AG08396 (cell line): Measurements from ENCODE around the gene FBXW8.

Experiments used
- DNase-seq: peaks from one replicate; pipeline ENCODE4 v3.0.0; 2012; ENCODE audit warnings: low spot score, mixed read lengths

Gene FBXW8

GRCh38 chr12:116955382-116956021 lies 44.8 kb downstream of the FBXW8 start:
- no peak for DNase-seq

DNA sequence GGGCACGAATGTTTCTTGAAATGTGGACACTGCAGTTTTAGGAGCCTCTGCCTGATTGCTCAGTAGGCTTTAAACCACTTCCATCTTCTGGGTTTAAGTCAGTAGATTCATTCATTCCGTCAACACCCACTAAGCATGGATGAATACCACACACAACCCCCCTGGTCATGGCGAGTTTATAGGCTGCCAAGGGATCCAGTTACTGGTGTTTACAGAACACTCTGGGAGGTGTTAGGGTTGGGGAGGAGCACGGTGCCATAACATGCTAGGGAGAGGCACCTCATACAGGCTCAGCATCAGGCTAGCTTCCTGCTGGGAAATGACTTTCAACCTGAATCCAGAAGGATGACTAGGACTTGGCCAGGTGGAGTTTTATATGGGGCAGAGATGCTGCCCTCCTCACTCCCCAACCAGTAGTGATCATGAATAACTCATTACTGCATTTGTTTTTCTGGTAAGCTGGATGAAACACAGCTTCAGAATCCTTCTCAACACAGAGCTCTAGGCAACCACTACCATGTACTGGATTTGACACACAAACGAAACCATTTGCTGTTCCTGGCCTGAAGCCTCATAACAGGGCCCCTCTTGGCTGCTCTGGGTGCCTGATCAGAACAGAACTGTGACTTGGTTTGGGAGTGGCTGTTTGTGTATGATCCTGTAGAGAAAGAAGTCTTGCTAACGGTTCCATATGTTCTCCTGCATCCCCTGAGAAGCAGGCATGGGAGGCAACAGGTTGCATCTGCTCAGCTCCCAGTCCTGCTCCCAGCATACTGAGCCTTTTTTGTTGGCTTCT lies 47.9 kb downstream of the FBXW8 start:
- DNase-seq, result no peak

DNA sequence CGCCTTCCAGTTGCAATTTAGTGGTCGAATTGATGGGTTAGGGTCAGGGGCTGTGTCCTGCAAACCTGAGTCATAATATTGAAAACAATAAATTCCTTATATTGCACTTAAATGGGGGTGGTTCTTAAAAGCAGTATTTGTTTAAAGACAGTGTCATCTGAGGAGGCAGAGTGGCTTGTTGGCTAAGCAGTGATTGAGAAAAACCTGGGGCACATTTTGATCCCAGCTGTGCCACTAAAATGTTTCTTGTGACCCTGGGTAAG lies 48.4 kb downstream of the FBXW8 start:
- no peak for DNase-seq

DNA sequence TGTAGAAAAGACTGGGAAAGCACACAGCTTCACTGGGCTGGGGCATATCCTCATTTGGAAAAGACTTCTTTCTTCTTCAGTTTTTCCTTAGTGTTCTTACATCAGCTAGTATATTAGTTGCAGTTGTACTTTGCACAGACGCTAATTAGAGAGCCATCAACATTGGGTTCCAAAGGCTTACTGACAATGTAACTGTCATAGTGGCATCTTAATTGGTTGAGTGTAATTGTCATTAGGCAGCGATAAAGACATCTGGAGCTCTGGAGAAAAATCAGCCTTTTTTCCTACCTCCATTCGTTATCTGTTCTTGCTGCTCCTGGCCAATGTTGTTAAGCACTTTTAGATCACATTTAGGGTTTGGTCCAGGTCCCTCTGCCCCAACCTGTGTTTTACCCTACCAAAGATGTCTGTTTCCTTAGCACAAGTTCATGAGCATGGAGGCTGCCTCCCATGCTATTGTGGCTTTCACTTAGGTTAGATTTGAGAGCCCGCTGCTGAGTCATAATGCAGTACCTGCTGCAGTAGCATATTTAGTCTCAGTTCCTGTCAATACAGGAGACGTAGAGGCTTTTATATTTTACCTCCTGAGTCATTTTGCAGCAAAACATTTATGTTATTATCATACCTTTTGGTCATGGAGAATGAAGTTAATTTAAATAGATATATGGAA lies 49.2 kb downstream of the FBXW8 start:
- no peak for DNase-seq

DNA sequence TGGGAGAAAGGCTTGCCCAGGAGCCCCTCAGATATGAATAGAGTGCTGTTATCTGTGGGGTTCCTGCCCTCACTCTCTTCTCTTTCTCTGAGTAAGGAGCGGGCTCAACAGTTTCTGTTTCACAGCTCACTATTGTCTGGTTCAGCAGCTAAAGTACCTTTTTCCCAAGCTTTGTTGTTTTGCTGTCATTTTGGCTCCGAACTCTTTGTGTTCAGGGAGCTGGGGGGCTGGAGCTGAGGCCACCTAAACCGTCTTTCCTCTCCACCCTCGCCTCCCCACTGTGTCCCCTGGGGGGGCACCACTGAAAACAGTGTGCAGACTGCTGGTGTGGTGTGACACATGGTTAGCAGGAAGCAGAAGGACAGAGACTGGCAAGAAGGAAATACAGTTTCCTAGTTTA lies 51.4 kb downstream of the FBXW8 start:
- DNase-seq, result no peak

GRCh38 chr12:116962783-116963356 lies 52.1 kb downstream of the FBXW8 start:
- no peak for DNase-seq

DNA sequence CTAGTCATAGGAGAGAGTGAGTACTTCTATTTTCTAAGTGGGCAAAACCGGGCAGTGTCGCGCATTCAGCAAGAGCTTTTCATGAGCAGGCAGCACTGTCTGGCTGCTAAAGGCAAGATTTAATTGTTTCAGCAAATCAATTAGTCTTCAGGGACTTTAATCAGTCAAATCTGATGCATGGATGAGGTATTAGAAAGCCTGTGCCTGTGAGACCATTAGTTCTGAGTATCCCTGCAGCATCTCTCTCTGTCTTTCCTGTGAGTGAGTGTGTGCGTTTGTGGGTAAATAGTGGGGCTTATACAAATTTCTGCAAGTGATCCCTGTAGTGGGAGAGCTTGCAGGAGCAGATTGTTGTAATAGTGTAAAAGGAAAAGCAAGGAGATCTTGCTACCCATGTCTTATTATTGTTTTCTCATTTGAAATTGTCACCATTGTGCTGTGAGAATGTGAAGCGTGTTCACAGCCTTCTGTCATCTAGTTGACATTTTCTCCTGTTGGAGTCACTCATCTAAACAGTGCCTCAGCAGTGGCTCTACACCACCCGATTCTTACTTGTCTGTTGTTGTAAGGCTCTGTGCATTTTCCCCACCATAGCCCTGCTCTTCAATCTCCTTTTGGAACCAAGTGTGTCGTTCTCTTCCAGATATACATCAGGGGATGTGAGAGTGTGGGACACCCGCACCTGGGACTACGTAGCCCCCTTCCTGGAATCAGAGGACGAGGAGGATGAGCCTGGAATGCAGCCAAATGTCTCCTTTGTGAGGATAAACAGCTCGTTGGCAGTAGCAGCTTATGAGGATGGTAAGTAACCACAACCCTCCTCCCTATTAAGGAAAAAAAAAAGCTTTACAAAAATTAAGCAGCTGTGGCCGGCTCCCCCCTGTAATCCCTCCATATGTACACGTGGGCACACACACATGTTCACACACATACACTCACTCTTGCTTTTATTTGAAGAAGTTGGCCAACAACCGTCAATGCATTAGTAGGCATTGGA lies 53.6 kb downstream of the FBXW8 start:
- no peak for DNase-seq

GRCh38 chr12:116968986-116969385 lies 58.2 kb downstream of the FBXW8 start:
- DNase-seq, result no peak

DNA sequence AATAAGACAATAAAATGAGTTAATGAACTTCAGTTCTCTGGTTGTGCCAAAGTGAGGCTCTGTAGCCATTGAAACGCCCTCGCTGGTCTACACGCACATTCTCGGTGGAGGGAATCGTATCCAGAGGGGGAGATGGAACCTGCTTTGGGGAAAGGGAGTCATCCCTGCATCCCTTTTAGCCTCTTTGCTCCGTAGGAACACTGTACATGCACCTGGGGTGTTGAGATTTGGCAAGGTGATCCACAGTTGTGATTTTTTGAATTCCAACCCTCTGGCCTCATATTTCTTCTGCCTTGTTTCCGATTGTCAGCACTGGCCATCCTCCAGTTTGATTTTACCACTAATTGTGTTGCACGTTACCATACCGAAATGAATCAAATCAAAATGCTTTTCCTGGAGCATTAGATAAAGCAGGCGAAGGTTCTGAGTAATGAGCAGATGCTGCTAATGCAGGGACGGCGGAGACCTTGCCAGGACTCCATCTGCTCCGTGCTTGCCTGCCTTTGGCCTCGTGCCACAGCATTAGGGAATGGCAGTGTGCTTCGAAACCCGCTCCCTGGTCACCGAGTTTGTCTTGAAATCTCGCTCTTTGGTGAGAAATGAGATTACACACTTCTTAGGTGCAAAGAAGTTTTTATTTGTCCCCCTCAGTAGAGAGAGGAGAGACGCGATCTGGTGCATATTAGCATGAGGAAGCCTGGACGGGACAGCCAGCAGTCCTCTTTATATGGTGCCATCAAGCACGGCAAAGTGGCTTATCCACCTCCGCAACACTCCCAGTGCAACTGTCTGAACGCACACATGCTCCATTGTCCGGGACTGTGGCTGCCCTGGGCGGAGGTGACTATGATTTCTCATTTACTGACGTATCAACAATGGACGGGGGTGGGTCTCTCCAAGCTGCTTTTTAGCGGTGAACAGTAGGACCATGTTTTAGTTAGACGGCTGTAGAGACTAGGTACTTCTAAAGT lies 59.1 kb downstream of the FBXW8 start:
- DNase-seq, result no peak

DNA sequence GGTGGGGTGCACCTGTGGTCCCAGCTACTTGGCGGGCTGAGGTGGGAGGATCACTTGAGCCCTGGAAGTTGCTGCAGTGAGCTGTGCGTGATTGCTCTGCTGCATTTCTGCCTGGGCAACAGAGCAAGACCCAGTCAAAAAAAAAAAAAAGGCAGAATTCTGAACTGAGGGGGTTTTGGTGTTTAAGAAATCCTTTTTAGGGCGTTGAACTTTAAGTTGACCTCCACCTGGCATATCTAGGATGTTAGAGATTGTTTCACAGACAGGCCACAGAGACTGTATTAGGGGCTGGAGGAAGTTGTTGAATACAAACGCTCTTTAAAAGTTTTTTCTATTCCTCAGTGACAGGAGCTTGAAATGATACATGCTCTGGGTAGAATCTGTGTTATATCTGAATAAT lies 60.5 kb downstream of the FBXW8 start:
- DNase-seq, result no peak

GRCh38 chr12:116975779-116976393 lies 65.1 kb downstream of the FBXW8 start:
- DNase-seq, result no peak

GRCh38 chr12:116977465-116978380 lies 67.0 kb downstream of the FBXW8 start:
- no peak for DNase-seq

- DNase-seq, result no peak
Measured at GRCh38 chr12:116978791-116979508, 68.2 kb downstream of the FBXW8 start.

DNA sequence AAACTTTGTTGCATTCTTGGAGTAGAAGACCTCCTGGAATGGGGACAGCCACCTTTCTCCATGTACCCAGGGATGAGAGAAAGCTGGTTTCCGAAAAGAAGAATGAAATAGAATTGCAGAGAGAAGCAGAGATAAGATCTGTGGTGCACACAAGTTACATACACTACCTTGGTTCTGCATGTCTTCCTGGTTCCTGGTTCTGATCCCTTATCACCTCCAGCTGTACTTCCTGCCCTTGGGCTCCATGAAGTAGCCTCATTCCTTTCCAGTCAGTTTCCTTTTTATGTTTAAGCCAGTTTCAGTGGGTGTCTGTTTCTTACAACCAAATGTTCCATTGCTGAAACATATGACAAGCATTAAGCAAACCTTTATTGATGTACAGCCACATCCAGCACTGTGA lies 69.3 kb downstream of the FBXW8 start:
- DNase-seq, result no peak

DNA sequence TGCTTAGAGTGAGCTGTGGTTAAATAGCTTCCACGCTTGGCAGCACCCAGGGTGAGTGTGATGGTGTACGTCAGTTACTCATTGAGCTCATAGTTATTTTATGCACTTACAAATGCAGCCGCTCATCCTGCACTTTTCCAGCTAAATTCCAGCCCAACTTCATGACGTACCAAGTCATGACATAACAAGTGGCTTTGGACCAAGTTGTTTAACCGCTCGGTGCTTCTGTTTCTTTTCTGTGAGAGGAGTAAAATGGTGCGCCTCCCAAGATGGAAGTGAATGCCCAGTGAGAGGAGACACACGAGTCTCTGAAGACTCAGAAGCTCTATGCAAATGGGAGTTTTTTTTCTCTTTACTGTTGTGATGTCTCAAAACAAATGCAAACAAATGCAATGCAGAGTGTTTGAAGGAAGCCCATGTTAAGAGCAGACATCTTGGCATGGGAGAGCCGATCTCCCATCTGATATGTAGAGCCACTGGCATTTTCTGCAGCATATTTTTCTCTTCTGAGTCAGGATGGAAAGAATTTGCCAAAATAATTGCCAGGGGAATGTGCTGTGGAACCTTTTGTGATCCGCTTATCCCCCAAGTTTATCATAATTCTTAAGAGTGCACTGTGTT lies 72.2 kb downstream of the FBXW8 start:
- peak; percentile 80 for DNase-seq

- DNase-seq, result no peak
Measured at GRCh38 chr12:116984098-116984497, 73.3 kb downstream of the FBXW8 start.

DNA sequence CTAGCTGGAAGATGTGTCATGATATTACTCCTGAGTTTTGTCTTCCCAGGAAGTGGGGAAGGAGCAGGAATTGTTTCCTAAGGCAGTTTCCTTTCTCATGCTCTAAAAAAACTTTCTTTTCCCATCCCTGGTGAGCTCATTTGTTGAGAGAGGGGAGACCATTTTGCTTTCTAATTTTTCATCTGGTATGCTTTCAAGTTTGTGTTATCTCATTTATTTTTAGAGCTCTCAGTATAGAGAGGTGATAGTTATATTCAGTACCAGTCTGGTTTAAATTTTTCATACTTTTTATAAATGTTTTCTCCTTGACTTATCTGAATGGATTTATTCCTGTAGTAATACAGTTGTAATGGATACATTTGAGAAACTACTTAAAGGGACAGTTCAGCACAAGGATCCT lies 79.6 kb downstream of the FBXW8 start:
- no peak for DNase-seq
